Osteoblast (primary cell): ENCODE results near the gene CYP4F8. TPM values are rescaled to one million over a fixed set of nuclear protein-coding genes. Genes with fewer than 3 reads are reported as not detected.

Source experiments
- DNase-seq: peaks from one replicate; pipeline ENCODE4 v3.0.0; 2011; ENCODE audit warnings: low spot score, mixed read lengths; ENCODE audit not compliant: insufficient read length; ENCODE audit errors: missing footprints
- H2AFZ ChIP-seq: 2 replicates; pipeline ENCODE4 v1.6.0; 2011; ENCODE audit warnings: mild to moderate bottlenecking, low read length
- H3K27ac ChIP-seq: 2 replicates; pipeline ENCODE4 v1.5.1; 2011; ENCODE audit warnings: mild to moderate bottlenecking, low read depth, low read length, moderate library complexity
- H3K27me3 ChIP-seq: 2 replicates; pipeline ENCODE4 v1.6.0; 2012; ENCODE audit warnings: mild to moderate bottlenecking, control low read depth, inconsistent platforms, low read length, moderate library complexity; ENCODE audit not compliant: insufficient read depth
- H3K36me3 ChIP-seq: 2 replicates; pipeline ENCODE4 v1.5.1; 2011; ENCODE audit warnings: mild to moderate bottlenecking, low read length, control low read depth, moderate library complexity; ENCODE audit not compliant: insufficient read depth
- H3K4me1 ChIP-seq: 2 replicates; pipeline ENCODE4 v1.5.1; 2011; ENCODE audit warnings: mild to moderate bottlenecking, low read length, control low read depth, moderate library complexity; ENCODE audit not compliant: insufficient read depth
- H3K4me2 ChIP-seq: 2 replicates; pipeline ENCODE4 v1.6.0; 2011; ENCODE audit warnings: mild to moderate bottlenecking, low read length; ENCODE audit not compliant: insufficient read depth
- H3K4me3 ChIP-seq: fragments of 200-600 bp; sonication (generic); 3 replicates; pipeline ENCODE4 v1.5.1; 2012; ENCODE audit warnings: mild to moderate bottlenecking, low read length, inconsistent platforms; ENCODE audit not compliant: insufficient read depth
- H3K79me2 ChIP-seq: 2 replicates; pipeline ENCODE4 v1.6.0; 2012; ENCODE audit warnings: mild to moderate bottlenecking, low read length, control low read depth, inconsistent platforms; ENCODE audit not compliant: insufficient read depth
- H3K9me3 ChIP-seq: 2 replicates; pipeline ENCODE4 v1.5.1; 2011; ENCODE audit warnings: low read depth, low read length, control low read depth
- H4K20me1 ChIP-seq: 2 replicates; pipeline ENCODE4 v1.6.0; 2012; ENCODE audit warnings: mild to moderate bottlenecking, low read length, control low read depth; ENCODE audit not compliant: insufficient read depth
- total RNA-seq: library from RNA; depleted of rRNA; stranded (reverse); fragments of >200 nt; gene quantifications from 2 replicates; pipeline ENCODE4 v1.2.3, GENCODE V29; 2012
- TF ChIP-seq, protein P1 (sequence below): IDR thresholded peaks from 2 replicates; pipeline ENCODE4 v1.5.1; 2011; ENCODE audit warnings: mild to moderate bottlenecking, low read depth, low read length, moderate library complexity; ENCODE audit errors: extremely low read depth

Gene CYP4F8
- total RNA-seq, 1 donor: not detected

DNA sequence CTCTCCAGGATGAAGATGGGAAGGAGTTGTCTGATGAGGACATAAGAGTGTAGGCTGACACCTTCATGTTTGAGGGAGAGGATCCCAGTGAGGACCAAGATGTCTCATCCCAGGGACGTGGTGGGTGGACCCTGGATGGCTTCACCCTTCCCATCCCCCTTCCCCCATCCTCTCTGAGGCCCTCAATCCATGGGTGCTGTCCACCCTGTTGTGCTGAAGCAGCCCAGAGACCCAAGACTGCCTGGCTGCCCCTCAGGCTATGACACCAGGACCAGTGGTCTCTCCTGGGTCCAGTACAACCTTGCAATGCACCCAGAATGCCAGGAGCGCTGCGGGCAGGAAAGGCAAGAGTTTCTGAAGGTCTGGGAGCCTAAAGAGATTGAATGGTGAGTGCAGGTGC, 54.4 kb downstream of the CYP4F8 start:
- Histone ChIP-seq H4K20me1 (no peaks in the 10 kb centered on the region), H3K36me3 (no peaks in the 10 kb centered on the region), H3K27me3 (no peaks in the 10 kb centered on the region), H3K27ac (no peak overlapping the region), H3K9me3 (no peaks in the 10 kb centered on the region), H3K79me2 (no peaks in the 10 kb centered on the region), H3K4me1 (no peaks in the 10 kb centered on the region), H3K4me3 (no peak overlapping the region), H2AFZ (no peak overlapping the region), H3K4me2 (no peak overlapping the region)
- TF ChIP-seq, protein P1, sequence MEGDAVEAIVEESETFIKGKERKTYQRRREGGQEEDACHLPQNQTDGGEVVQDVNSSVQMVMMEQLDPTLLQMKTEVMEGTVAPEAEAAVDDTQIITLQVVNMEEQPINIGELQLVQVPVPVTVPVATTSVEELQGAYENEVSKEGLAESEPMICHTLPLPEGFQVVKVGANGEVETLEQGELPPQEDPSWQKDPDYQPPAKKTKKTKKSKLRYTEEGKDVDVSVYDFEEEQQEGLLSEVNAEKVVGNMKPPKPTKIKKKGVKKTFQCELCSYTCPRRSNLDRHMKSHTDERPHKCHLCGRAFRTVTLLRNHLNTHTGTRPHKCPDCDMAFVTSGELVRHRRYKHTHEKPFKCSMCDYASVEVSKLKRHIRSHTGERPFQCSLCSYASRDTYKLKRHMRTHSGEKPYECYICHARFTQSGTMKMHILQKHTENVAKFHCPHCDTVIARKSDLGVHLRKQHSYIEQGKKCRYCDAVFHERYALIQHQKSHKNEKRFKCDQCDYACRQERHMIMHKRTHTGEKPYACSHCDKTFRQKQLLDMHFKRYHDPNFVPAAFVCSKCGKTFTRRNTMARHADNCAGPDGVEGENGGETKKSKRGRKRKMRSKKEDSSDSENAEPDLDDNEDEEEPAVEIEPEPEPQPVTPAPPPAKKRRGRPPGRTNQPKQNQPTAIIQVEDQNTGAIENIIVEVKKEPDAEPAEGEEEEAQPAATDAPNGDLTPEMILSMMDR: no peak
- no peak for DNase-seq

DNA sequence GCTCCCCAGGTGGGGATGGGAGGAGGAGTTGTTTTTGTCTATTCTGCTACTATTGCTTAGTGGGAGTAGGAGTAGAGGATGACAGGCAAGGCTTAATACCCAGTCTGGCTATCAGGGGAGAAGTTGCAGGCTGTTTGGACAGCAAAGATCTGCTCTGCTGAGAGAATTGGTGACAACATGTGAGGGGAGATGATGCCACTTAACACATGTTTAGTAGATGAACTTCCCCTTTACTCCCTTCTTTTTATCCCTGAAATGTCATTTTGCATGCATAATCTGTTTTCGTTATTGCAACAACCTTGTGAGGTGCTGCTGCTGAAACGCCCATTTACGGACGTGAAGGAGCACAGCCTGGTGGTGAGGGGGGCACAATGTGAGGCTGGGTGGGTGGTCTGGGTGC, 54.9 kb downstream of the CYP4F8 start:
- Histone ChIP-seq H3K4me2 (no peak overlapping the region), H2AFZ (no peak overlapping the region), H3K4me1 (no peaks in the 10 kb centered on the region), H4K20me1 (no peaks in the 10 kb centered on the region), H3K9me3 (no peaks in the 10 kb centered on the region), H3K36me3 (no peaks in the 10 kb centered on the region), H3K4me3 (no peak overlapping the region), H3K79me2 (no peaks in the 10 kb centered on the region), H3K27me3 (no peaks in the 10 kb centered on the region), H3K27ac (no peak overlapping the region)
- DNase-seq: peak; percentile 15
- TF ChIP-seq, protein P1: no peak

DNA sequence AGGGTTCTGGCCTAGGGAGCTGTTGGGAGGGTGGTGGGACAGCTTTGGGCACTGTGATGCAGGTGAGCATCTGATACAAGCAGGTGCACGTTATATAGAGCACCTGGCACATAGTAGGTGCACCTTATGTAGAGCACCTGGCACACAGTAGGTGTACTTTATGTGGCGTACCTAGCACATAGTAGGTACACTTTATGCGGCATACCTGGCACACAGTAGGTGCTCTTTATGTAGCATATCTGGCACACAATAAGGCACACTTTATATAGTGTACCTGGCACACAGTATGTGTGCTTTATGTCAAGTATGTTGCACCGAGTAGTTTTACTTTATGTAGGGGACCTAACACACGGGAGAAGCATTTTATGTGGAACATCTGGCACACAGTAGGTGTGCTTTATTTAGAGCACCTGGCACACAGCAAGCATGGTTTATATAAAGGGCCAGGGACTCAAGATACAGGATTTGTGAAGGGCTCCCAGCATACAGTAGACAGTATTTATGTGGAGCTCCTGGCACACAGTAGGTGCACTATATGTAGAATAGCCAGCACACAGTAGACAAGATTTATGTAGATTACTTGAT, 56.3 kb downstream of the CYP4F8 start:
- H3K36me3 ChIP-seq: no peaks in the 10 kb centered on the region
- no peaks in the 10 kb centered on the region for H3K4me1 ChIP-seq
- no peak overlapping the region for H3K4me3 ChIP-seq
- no peaks in the 10 kb centered on the region for H3K27me3 ChIP-seq
- TF ChIP-seq, protein P1: no peak
- H2AFZ ChIP-seq: no peak overlapping the region
- no peaks in the 10 kb centered on the region for H3K9me3 ChIP-seq
- H3K27ac ChIP-seq: no peak overlapping the region
- H3K79me2 ChIP-seq: no peaks in the 10 kb centered on the region
- DNase-seq: peak; percentile 8
- no peaks in the 10 kb centered on the region for H4K20me1 ChIP-seq
- H3K4me2 ChIP-seq: no peak overlapping the region

DNA sequence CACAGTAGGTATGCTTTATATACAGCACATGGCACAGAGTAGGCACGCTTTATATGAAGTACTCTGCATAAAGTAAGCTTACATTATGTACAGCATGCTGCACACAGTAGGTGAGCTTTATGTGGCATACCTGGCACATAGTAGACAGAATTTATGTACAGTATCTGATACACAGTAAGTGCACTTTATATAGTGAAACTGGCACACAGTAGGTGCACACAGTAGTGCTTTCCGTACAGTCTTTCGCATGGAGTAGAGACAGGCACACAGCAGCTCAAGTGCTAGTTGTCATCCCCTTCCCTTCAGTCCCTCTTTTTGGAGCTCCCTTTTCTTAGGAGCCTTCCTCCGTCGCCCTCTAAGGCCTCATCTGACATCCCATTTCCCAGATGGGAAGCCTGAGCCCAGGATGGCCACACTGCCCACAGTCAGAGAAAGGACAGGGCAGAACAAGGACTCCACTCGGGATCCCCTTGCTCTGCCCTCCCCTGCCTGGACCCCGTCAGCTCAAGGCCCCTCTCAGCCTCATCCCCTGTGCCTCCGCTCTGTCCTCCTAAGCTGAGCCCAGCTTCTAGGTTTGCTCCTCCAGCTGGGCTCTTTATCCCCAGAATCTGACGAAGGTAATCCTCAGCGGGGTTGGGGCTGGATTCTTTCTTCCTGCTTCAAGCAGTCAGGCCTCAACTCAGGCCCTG, 57.0 kb downstream of the CYP4F8 start:
- no peak overlapping the region for H3K27ac ChIP-seq
- H3K36me3 ChIP-seq: no peaks in the 10 kb centered on the region
- H3K4me1 ChIP-seq: no peaks in the 10 kb centered on the region
- H3K4me3 ChIP-seq: no peak overlapping the region
- no peaks in the 10 kb centered on the region for H3K79me2 ChIP-seq
- H3K27me3 ChIP-seq: no peaks in the 10 kb centered on the region
- no peaks in the 10 kb centered on the region for H3K9me3 ChIP-seq
- H3K4me2 ChIP-seq: no peak overlapping the region
- H4K20me1 ChIP-seq: no peaks in the 10 kb centered on the region
- DNase-seq: no peak
- H2AFZ ChIP-seq: no peak overlapping the region
- TF ChIP-seq, protein P1: no peak
